ENCODE data around the gene DNAJC17. TPM values are rescaled to one million over a fixed set of nuclear protein-coding genes. Genes with fewer than 3 reads are reported as not detected.

The DNAJC17 gene
- total and polyA plus RNA-seq, 4 donors: 36.5 to 76.5 (median 44.1) TPM

DNA sequence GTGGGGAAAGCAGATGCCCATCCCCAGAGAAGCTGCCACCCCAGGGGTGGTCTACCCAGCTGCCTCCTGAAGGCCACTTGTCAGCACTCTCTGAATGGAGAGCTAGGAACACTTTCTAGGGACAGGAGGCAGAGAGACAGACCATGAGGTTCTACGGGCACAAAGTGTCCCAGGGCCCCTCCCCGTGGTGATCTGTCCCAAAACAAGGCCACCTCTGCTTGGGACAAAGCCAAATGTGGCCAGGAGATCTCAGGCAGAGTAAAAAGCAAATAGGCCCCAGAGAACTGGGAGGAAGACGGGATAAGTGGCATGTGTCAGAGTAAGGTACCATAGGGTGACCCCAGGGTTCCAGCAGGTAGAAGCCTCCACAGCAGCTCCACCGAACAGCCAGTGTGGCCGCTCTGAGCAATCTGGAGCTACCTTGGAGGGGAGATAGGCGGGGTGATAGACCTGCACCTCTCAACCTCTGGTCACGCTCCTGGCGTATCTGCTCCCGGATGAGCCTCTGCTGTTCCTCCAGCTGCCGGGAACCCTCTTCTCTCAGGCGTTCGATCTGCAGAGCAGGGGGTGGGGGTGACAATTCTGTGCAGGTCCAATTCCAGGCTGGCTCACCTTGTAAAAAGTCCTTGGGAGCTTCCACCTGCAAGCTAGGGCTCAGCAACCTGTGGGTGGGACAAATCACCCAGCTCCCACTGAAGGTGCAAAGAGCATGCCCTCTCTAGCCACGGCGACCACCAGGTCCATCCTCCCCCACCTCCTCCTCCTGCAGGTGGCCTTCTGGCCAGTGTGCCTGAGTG, 31.3 kb downstream of the DNAJC17 start:
- Histone ChIP-seq H3K4me1 (ENCODE audit: control insufficient read depth in 5 of 5, insufficient read depth in 5 of 5, low read length in 5 of 5) (peaks cover 0 to 4% (median 0%) of the 10 kb centered on the region in 5 donors), H3K36me3 (ENCODE audit: control insufficient read depth in 4 of 4, insufficient read depth in 4 of 4, low read length in 4 of 4) (peaks cover 14 to 55% (median 43%) of the 10 kb centered on the region in 4 donors), H3K27me3 (ENCODE audit: control insufficient read depth in 3 of 3, insufficient read depth in 3 of 3, low read length in 2 of 3) (no peaks in the 10 kb centered on the region), H3K27ac (ENCODE audit: low read depth in 1 of 2, low read length in 1 of 2) (peak overlapping the region in 1 of 2 donors; percentile 59), H3K4me3 (no peak overlapping the region), H3K9me3 (ENCODE audit: control insufficient read depth in 4 of 4, insufficient read depth in 3 of 4, low read length in 3 of 4) (no peaks in the 10 kb centered on the region), H3K9ac (ENCODE audit: insufficient read depth in 1 of 2, low read length in 2 of 2) (no peak overlapping the region)
- 93 to 96% methylated on average over 12 to 14 of the region's 14 CpGs for WGBS, 2 donors
- TF ChIP-seq, protein P1, sequence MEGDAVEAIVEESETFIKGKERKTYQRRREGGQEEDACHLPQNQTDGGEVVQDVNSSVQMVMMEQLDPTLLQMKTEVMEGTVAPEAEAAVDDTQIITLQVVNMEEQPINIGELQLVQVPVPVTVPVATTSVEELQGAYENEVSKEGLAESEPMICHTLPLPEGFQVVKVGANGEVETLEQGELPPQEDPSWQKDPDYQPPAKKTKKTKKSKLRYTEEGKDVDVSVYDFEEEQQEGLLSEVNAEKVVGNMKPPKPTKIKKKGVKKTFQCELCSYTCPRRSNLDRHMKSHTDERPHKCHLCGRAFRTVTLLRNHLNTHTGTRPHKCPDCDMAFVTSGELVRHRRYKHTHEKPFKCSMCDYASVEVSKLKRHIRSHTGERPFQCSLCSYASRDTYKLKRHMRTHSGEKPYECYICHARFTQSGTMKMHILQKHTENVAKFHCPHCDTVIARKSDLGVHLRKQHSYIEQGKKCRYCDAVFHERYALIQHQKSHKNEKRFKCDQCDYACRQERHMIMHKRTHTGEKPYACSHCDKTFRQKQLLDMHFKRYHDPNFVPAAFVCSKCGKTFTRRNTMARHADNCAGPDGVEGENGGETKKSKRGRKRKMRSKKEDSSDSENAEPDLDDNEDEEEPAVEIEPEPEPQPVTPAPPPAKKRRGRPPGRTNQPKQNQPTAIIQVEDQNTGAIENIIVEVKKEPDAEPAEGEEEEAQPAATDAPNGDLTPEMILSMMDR (IDR thresholded peaks at IDR 0.05; ENCODE audit: control extremely low read depth, extremely low read depth): no peak
- DNase-seq (no peak), ATAC-seq (ENCODE audit: insufficient read depth, low FRiP score) (no peak)

DNA sequence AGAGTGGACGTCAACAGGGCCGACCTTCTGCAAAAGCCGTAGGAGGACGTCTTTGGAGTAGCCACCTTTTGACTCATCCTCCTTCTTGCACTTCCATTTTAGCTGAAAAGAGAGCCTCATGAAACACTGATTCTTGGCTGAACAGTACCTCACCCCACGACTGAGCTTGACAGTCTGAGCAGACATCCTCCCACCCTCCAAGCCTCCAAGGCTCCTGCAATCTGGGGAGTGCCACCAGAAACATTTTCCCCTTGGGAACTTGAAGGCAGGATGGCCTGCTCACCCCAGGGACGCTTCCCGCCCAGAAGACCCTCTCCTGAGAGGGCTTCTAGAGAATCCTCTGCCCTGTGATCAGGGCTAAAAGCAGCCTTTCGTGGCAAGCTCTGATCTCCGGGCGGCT, 32.3 kb downstream of the DNAJC17 start:
- 92 to 96% methylated on average over 10 of the region's 10 CpGs for WGBS, 2 donors
- TF ChIP-seq, protein P1 (IDR thresholded peaks at IDR 0.05; ENCODE audit: control extremely low read depth, extremely low read depth): no peak
- DNase-seq: no peak
- Histone ChIP-seq H3K9me3 (ENCODE audit: control insufficient read depth in 4 of 4, insufficient read depth in 3 of 4, low read length in 3 of 4) (no peaks in the 10 kb centered on the region), H3K27me3 (ENCODE audit: control insufficient read depth in 3 of 3, insufficient read depth in 3 of 3, low read length in 2 of 3) (no peaks in the 10 kb centered on the region), H3K4me3 (no peak overlapping the region), H3K4me1 (ENCODE audit: control insufficient read depth in 5 of 5, insufficient read depth in 5 of 5, low read length in 5 of 5) (peaks cover 0 to 3% (median 0%) of the 10 kb centered on the region in 5 donors), H3K9ac (ENCODE audit: insufficient read depth in 1 of 2, low read length in 2 of 2) (no peak overlapping the region), H3K27ac (ENCODE audit: low read depth in 1 of 2, low read length in 1 of 2) (no peak overlapping the region), H3K36me3 (ENCODE audit: control insufficient read depth in 4 of 4, insufficient read depth in 4 of 4, low read length in 4 of 4) (peaks cover 14 to 54% (median 44%) of the 10 kb centered on the region in 4 donors)
- ATAC-seq (ENCODE audit: insufficient read depth, low FRiP score): no peak

DNA sequence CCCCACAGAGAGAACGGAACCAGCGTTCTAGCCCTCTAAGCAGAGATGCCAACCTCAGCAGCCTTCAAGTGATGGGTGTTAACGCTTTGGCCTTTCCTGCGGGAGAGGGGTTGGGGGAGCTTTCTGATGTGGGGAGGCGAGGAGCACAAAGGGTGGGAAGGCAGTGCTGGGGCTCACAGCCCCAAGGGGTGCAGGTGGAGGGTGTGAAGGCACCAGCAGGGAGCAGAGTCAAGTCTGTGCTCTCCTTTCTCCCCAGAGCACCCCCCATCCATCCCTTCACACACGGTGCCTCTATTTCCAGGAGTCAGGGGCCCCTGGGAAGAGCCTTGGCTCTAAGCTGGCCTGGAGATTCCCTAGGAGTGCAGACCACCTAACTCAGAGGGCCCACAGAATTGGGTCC, 33.4 kb downstream of the DNAJC17 start:
- peaks cover 14 to 51% (median 40%) of the 10 kb centered on the region in 4 donors for H3K36me3 ChIP-seq (ENCODE audit: control insufficient read depth in 4 of 4, insufficient read depth in 4 of 4, low read length in 4 of 4)
- H3K9ac ChIP-seq (ENCODE audit: insufficient read depth in 1 of 2, low read length in 2 of 2): no peak overlapping the region
- H3K27ac ChIP-seq (ENCODE audit: low read depth in 1 of 2, low read length in 1 of 2): no peak overlapping the region
- DNase-seq (no peak), ATAC-seq (ENCODE audit: insufficient read depth, low FRiP score) (no peak)
- H3K4me3 ChIP-seq: no peak overlapping the region
- 94 to 96% methylated on average over 6 of the region's 6 CpGs for WGBS, 2 donors
- peaks cover 0 to 7% (median 0%) of the 10 kb centered on the region in 5 donors for H3K4me1 ChIP-seq (ENCODE audit: control insufficient read depth in 5 of 5, insufficient read depth in 5 of 5, low read length in 5 of 5)
- H3K27me3 ChIP-seq (ENCODE audit: control insufficient read depth in 3 of 3, insufficient read depth in 3 of 3, low read length in 2 of 3): no peaks in the 10 kb centered on the region
- H3K9me3 ChIP-seq (ENCODE audit: control insufficient read depth in 4 of 4, insufficient read depth in 3 of 4, low read length in 3 of 4): no peaks in the 10 kb centered on the region
- TF ChIP-seq, protein P1 (IDR thresholded peaks at IDR 0.05; ENCODE audit: control extremely low read depth, extremely low read depth): no peak
